ENCODE data around the gene ATP2A2.
"Not testable (repeated sequence)": the region's sequence is repeated elsewhere in the genome, so short reads cannot be mapped to it uniquely, and the experiment has no call there.

The ATP2A2 gene

GRCh38 chr12:110280779-110281548, at the start of gene ATP2A2:
Gene ATP2A2, plus strand, starts transcription at chr12:110281247. Its CDS starts 543 bp downstream, at chr12:110281790.
- DNase-seq: peak; percentile 92

DNA sequence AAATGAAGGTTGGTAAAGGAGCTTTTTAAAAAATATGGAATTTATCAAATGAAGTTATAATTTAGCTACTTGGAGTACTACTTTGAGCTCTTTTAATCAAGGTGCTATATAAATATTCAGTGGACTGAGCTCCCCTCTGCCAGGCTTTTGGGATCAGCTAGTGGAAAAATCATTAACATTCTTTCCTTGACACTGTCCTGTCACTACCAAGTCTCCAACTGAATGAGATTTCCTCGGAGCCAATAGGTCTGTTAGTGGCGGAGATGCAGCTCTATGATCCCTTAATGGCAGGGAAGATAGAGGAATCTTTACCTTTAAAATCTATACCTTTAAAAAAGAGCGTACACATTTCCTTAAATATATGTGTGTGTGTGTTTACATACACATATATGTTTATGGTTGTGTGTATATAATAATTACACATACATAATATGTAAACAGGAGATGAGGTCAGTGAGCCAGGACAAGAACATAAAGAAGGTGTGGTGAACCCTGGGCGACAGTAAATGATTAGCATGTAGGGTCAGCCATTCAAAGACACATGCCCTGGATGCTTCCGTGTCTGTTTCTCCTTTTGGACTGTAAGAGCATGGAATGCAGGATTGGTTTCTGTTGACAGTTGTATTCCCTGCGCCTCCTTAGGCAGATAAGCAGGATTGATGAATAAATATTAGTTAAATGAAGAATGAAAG, 47.7 kb upstream of the ATP2A2 start:
- no peak for DNase-seq

DNA sequence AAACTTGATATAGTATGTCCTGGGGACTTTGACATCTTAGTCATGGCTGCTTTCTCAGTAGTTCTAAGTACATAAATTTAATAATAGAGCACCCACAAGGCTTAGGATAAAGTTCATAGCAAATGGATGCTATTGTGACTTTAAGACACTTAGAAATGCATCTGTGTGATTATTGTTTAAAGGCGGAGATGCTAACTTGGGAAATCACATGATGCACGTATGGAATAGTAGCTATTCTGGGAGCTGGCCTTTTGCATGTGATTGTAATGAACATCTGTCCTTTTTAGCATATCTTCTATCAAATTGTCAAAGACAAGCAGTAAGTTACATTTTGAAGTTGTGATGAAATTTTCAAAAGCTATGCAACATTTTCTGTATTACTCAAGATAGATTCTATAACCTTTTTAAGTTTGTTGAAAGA, 46.7 kb upstream of the ATP2A2 start:
- no peak for DNase-seq

DNA sequence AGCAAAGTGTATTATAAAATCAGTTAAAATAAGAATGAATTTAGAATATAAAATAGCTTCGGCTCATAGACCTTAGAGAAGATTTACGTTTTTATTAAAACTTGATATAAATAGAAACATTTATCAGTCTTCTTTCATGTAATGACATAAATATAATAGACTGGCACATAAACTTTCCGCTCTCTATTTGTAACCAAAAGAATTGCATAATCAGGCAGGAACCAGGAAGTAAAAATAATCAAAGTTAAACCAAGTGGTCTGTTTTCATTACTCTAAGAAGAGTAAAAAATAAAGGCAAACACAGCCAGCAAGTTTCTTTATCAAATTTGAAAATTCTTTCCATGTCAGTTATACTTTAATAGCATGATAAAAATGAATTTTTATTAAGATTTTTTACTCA, 46.3 kb upstream of the ATP2A2 start:
- no peak for DNase-seq

GRCh38 chr12:110235383-110235782, 45.7 kb upstream of the ATP2A2 start:
- no peak for DNase-seq

GRCh38 chr12:110243227-110243626, 37.8 kb upstream of the ATP2A2 start:
- no peak for DNase-seq

DNA sequence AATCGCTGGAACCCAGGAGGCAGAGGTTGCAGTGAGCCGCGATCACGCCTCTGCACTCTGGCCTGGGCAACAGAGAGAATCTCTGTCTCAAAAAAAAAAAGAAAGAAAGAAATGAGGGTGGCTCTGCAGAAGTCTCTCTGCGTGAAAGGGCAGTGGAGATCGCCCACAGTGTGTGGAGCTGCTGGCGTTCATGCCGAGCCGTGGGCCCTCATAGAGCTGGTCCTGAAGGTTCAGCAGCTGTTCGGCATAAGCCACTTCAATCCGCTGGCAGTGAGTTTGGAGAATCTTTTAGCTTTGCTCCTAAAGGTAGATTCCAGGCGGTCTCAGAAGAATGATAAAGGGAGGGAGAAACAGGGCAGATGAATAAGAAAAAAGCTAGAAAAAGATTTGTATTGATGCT, 36.7 kb upstream of the ATP2A2 start:
- DNase-seq: no peak

DNA sequence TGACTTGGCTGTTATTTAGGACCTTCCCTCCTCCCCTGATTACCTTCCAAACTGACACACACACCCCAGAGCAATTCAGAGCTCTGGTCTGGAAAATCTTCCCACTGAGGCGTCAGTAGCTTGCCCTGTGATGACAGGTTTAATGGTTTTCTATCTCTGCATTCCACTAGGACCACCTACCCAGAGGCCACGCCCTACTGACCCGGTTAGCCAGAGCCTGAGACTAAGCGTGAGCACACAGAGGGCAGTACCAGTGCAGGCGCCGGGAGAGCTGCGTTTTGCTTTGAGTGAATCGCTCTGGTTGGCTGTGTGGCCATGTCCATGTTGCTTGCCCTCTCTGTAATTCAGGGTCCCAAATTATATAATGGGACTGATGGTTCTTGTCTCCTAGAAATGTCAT, 36.2 kb upstream of the ATP2A2 start:
- no peak for DNase-seq

DNA sequence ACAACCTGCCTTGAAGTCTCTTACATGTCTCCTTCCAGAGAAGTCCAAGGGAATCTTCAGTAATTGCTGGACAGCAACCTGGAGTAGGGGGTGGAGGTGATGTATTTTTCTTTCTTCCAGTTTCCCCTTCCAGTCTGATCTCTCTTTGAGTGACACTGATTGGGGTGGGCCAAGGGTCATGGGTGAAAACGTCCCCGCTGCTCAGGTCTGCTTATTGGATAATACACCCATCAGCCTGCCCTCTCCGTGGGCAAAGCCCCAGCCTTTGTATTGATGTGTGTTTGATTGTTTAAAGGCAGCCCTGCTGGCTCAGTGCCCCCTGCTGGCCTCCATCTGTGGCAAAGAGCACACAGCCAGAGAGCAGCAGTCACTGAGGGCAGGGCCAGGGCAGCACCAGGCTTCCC, 35.7 kb upstream of the ATP2A2 start:
- peak; percentile 36 for DNase-seq

DNA sequence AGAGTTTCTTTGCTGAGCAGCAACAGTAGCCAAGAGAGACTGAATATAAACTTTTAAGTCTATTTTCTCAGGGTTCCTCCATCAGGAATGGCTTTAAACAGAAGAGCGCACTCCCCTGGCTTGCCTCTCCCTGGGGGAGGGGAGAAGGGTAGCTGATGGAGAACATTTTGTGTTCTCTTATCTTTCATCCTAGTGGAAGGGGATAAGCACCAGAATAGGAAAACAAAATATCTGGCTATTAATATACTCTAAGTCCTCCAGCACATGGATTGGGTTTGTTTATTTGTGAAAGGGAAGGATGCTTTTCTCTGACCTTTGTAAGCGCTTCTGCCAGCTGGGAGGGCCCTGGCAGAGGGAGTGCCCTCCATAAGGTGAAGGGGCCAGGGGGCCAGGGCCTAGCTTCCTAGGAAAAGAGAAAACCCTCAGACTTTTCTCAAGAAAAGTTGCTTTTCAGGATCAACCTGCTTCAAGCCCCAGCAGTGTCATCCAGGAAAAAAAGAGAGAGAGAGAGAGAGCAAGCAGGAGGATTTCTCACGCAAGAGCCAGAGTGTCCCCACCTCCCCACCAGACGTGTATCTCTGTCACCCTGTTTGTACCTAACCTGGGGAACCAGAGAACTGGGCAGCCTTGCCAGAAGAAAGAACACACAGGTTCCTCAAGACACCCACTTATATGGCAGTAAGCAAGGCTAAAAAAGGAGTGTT, 34.3 kb upstream of the ATP2A2 start:
- DNase-seq: no peak

- no peak for DNase-seq
These were observed 33.5 kb upstream of the ATP2A2 start for GRCh38 chr12:110247340-110248095.

DNA sequence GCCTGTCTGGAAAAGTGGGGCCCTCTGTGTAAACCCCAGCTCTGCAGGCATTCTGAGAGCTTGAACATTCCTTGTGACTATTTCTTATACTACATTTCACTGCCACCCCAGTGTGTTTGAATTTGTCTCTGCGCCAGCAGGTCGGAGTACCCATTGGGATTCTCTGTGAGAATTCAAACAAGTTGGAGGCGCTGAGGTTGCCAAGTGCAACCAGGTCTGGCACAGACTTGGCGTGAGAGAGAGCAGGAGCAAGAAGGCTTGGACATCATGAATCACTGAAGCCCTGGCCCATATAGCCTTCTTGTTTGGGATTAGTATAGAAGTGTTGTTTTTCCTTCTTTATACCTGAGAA, 33.0 kb upstream of the ATP2A2 start:
- no peak for DNase-seq

DNA sequence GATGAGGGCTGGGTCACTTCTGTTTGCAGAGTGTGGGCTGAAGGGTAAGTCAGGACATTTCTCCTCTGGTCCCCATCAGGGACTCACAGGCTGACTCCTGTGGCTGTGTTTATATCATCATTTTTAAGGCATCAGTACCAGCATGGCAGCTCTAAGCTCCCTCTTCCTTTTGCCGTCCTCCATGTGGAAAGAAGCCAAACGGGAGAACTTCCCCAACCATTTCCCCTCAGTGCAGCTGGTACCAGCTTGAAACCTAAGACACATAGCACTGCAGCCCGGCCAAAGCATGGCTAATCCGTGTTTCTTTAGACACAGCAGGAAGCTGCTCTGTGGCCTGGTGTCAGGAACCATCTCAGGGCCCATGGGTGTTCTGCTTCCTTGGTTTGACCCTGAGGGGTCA, 31.9 kb upstream of the ATP2A2 start:
- DNase-seq: no peak

GRCh38 chr12:110249716-110250225, 31.3 kb upstream of the ATP2A2 start:
- DNase-seq: no peak

- DNase-seq: no peak
These were observed 29.7 kb upstream of the ATP2A2 start for GRCh38 chr12:110251381-110251780.

DNA sequence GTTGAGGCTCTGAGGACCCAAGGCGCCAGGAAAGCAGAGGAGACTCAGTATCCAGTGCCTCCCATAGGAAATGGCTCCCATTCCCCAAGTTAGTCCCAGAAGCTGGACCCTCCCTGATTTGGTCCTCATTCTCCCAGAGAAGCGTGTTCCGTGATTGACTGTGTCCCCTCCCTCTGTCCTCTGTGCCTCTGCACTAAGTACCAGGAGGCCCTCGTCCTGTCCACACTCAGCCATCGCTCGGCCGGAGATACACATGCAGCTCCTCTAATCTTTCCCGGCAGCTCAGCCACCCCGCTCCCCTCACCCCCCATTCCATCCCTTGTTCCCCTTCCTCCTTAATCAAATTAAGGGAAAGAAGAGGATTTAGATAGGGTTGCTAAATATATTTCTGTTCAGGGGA, 28.3 kb upstream of the ATP2A2 start:
- no peak for DNase-seq

DNA sequence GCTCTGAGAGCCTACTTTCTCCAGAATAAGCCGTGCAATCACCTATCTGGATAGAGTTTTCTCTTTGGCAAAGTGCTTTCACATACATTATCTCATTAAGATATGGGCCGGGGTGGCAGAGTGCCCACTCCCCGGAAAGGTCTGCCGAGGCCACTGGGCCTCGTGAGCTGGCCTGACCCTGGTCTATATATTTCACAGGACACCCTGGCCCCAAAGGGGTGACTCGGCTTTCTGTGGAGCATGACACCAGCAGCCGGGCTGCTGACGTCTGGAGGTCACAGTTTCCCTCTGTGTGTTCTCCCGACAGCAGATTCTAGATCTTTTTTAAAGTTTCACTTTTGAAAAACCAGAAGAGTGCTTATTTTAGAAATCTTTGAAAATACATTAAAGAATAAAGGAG, 27.9 kb upstream of the ATP2A2 start:
- DNase-seq: peak; percentile 16

DNA sequence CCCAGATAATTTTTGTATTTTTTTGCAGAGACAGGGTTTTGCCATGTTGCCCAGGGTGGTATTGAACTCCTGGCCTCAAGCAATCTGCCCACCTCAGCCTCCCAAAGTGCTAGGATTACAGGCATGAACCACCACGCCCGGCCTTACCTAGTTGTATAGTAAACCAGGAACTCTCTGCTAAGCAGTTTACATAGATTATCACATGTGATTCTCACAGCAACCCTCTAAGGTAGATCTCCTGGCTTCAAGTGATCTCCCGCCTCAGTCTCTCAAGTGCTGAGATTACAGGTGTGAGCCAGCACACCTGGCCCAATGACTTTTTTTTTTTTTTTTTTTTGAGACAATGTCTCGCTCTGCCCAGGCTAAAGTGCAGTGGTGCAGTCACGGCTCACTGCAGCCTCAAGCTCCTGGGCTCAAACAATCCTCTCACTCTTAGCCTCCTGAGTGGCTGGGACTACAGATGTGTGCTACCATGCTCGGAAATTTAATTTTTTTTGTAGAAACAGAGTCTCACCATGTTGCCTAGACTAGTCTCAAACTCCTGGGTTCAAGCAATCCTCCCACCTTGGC, 26.0 kb upstream of the ATP2A2 start:
- no peak for DNase-seq

DNA sequence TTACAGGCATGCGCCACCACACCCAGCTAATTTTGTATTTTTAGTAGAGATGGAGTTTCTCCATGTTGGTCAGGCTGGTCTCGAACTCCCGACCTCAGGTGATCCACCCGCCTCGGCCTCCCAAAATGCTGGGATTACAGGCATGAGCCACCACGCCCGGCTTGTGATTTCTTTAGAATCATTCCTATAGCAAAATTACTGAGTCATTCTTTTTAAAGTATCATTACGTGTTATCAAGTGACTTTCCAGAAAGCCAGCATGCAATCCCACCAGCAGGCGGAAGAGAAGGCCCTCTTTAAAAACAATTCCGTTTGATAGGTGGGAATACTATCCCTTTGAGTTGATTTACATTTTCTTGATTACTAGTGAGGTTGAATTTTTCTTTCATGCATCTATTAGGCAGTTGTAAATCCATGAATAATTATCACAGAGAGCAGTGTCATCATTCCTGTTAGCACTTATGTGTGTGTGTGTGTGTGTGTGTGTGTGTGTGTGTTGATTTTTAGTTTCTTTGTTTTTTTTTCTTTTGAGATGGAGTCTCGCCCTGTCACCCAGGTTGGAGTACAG, 25.1 kb upstream of the ATP2A2 start:
- not testable (repeated sequence) for DNase-seq

DNA sequence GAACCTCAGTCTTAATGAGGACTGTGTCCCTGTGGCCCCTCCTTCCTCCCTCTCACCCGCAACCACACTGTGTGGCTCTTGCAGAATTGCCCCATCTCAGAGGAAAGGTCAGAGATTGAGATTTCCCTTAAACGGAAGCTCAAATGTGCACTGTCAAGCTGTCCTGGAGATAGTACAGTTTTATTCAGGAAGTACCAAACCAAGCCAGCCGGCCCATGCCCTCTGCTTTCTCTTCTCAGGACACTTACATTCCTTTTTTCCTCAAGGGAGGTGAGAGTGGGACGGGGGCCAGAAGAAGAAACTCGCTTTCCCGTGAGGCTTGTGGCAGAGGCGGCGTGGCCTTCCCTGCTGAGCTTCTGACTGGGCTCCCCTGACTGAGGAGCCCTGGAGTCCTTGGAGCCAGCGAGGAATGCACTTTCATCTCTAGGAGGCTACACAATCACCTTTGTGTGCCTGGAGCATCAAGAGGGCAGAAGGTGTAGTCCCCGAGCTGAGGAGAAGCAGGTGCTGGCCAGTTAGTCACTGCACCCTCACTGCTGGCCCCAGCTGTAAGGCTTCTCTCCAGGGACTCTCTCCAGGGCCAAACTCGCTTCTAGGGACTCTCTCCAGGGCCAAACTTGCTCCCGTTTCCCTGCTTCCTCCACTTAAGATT, 24.1 kb upstream of the ATP2A2 start:
- DNase-seq: no peak

DNA sequence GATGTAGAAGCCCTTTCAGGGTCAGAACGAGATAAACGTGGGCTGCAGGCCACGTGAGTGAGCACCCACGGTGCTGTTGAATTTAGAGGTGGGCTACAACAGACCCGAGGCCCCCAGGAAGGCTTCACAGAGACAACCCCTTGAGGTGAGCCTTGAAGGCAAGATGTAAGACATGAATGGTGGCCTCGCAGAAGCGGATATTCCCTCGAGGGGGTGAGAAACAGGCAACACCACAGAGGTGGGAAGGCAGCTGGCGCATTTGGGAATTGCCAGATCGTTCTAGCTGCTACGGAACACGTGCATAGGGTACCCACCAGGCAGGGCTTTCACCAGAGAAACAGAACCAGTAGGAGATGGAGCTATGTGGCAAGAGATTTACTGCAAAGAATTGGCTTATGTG, 22.6 kb upstream of the ATP2A2 start:
- DNase-seq: no peak

Measured in EL (cell line).